ENCODE data around the gene SLC25A39. TPM values are rescaled to one million over a fixed set of nuclear protein-coding genes. Genes with fewer than 3 reads are reported as not detected.

The SLC25A39 gene
- total RNA-seq, 3 donors from 2014 or later (not counting 1 experiment from before 2014, with no cell fraction given), result 82.4 to 105 (median 97.9) TPM

Other genes with a start within 250 kb of the SLC25A39 start
- 100 to 1,000 TPM in 1 of 3 donors, 10 to 100 TPM in 2; 79.2 to 100 (median 91.9) TPM for gene HDAC5, start 201.2 kb downstream of the SLC25A39 start, total RNA-seq
- 1 to 10 TPM; 1.9 to 4.4 (median 2.4) TPM for gene HROB, start 182.9 kb downstream of the SLC25A39 start, total RNA-seq
- gene ASB16, start 154.1 kb downstream of the SLC25A39 start, total RNA-seq, result not detected
- 10 to 100 TPM; 40.4 to 48.2 (median 41.0) TPM for gene TMUB2, start 137.9 kb downstream of the SLC25A39 start, total RNA-seq
- gene ATXN7L3, start 124.9 kb downstream of the SLC25A39 start, total RNA-seq, result 100 to 1,000 TPM in 2 of 3 donors, 10 to 100 TPM in 1; 87.6 to 112 (median 109) TPM
- gene UBTF, start 105.1 kb downstream of the SLC25A39 start, total RNA-seq, result 100 to 1,000 TPM; 132 to 169 (median 168) TPM
- not detected for gene SLC4A1, start 56.7 kb downstream of the SLC25A39 start, total RNA-seq
- under 1 TPM in 2 of 3 donors, not detected in 1; 0.31 to 0.48 TPM for gene RUNDC3A, start 16.2 kb downstream of the SLC25A39 start, total RNA-seq
- 10 to 100 TPM; 42.4 to 69.8 (median 55.6) TPM for gene GRN, start 20.5 kb upstream of the SLC25A39 start, total RNA-seq
- under 1 TPM; 0.20 to 0.43 (median 0.24) TPM for gene FAM171A2, start 39.0 kb upstream of the SLC25A39 start, total RNA-seq
- 10 to 100 TPM in 2 of 3 donors, 1 to 10 TPM in 1; 8.8 to 32.9 (median 32.6) TPM for gene ITGA2B, start 64.8 kb upstream of the SLC25A39 start, total RNA-seq
- gene GPATCH8, start 178.6 kb upstream of the SLC25A39 start, total RNA-seq, result 100 to 1,000 TPM; 104 to 111 (median 109) TPM
- gene FZD2, start 232.7 kb upstream of the SLC25A39 start, total RNA-seq, result under 1 TPM; 0.27 to 0.55 (median 0.33) TPM

Data from natural killer cell (primary cell).